HG03060 (cell line): ENCODE measurements around the gene IFI27L1.

Experiments used
- ATAC-seq: cut with Tn5 transposase; IDR thresholded peaks from one replicate; pipeline ENCODE4 v1.9.1; 2021; ENCODE audit warnings: low read depth, moderate number of reproducible peaks; ENCODE audit not compliant: unreplicated experiment

IFI27L1 gene

DNA sequence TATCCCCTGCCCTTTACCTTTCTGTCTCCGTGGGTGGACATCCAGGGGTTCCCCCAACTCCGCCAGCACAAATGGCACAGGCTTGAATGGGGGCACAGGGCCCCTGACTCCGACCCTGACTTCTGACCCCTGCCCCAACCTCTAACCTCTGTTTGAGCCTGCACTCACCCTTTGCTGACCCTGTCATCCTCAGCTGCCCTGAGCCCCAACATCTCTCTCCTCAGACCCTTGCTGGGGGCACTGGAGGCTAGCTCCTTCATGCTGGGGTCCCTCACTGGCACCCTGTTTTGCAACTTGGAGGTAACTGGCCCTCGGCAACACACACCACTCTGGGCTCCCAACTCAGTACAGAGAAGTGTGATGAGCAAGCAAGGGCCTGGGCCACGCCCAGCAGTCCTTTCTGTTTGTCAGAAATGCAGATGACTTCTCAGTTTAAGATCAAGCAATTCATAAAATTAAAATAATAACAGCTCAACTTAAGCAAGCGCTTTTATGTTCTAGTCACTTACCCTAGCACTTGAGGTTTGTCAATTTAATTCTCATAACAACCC lies 31.5 kb downstream of the IFI27L1 start:
- ATAC-seq, result no peak

GRCh38 chr14:94113073-94113472 lies 32.0 kb downstream of the IFI27L1 start:
- no peak for ATAC-seq

- ATAC-seq, result no peak
These were observed 32.4 kb downstream of the IFI27L1 start for GRCh38 chr14:94113490-94113889.

DNA sequence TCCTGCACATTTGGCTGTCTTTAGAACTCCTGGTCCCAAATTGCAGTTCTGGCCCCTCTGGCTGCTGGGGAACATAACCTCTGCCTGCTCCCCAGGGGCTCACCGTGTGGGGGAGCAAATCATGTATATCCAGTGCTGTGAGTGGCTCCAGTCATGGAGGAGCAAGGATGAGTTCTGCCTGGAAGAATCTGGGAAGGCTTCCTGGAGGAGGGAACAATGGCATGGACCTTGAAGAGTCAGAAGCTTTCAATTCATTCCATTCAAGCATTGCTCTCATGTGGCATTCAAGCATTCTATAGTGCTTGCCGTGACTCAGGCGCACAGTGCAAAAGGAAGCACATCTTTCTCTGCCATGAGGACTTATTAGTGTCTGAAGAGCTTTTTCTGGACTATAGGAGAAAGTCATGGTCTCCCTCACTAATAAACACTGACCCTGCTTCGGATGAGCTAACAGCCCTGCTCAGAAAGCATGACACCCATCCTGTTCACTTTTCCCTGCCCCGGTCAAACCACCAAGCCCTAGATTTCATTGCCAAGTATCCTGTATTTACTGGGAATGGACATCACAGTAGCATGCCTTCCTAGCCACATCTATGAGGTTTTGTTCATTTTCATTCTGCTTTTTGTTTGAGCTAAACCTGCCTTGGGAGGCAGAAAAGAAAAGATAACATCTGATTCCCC lies 32.9 kb downstream of the IFI27L1 start:
- ATAC-seq, result no peak

DNA sequence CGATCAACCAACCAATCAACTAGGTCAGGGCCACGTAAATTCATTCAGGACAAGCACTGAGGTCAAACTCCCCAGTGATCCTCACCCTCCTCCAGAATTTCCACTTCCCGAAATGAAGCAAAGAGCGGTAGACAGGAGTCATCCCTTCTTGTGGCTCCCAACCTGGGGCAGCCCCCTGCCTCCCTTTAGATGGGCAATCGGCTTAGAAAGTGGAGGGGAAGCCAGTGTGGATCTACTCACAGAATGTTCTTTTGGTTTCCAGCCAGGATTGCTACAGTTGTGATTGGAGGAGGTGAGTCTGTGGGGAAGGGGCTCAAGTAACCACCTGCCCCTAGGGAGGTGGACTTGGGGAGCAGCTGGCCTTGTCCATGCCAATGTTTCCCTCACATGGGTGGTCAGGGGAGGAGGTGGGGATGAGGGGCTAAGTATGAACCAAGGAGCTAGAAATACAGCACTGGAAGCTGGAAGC lies 33.5 kb downstream of the IFI27L1 start:
- no peak for ATAC-seq

DNA sequence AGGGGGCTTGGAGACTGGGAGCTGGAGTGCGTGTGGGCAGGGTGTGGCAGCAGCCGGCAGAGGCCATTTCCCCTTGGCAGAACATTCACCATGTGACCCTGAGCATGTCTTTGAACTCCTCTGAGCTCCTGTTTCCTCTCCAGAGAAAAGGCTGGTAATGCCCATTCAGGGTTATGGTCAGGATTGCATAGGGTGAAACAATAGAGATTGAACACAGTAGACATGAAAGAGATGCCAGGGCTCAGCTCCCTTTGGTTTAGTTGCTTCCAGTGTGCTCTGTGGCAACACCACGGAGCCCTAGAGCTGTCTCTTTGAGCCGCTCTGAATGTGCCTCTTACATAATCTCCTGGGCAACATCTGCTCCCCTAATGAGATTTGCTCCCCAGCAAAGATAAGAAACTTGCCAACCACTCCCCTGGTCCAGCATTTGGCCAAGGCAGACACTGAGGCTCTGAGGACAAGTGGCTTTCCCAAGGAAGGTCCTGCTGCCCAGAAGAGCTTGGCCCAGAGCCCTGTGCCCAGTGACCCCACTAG lies 34.0 kb downstream of the IFI27L1 start:
- ATAC-seq, result no peak

DNA sequence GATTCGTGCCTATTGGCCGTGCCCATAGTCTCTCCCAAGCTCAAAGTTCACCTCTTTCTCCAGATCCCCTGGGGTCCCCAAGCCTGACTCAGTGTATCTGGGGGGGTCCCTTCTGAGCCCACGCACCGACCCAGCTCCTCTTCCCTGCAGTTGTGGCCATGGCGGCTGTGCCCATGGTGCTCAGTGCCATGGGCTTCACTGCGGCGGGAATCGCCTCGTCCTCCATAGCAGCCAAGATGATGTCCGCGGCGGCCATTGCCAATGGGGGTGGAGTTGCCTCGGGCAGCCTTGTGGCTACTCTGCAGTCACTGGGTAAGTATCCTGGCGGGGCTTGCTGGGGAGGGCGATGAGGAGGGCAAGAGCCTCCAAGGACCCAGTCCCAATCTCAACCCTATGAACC lies 34.5 kb downstream of the IFI27L1 start:
- ATAC-seq, result no peak

DNA sequence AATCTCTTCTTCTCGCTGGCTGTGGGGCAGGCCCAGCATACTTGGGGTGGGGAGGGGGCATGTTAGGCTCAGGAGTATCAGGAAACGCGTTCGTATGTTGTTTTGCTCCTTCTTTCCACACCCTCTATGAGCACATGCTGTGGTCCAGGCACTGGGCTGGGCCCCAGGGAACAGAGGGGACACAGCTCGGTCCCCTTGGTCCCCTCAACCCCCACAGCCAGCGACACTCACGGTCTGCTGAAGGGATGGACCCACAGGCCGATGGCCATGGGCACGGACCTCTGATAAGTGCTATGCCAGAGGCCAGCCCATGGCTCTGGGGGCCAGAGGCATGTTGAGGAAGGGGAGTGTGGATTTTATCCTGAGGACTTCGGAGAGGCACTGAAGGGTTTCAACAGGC lies 35.6 kb downstream of the IFI27L1 start:
- ATAC-seq, result no peak

GRCh38 chr14:94117856-94118255 lies 36.7 kb downstream of the IFI27L1 start:
- ATAC-seq, result no peak

DNA sequence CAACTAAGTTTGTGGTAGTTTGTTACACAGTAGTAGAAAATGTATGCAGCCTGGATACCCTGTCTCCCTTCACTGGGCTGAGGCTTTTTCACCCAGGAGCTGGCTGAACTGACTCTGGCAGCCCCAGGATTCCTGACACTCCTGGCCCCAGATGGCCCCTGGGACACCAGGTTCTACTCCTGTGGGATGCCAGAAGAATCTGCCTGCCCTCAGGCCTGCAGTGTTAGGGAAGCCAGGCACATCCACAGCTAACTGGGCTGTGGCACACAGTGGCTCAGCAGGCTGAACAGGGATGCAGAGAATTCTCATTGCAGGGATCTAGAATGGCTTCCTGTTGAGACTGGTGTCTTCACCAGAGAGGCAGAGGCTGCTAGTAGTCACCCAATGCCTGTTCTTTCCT lies 38.0 kb downstream of the IFI27L1 start:
- ATAC-seq, result no peak

GRCh38 chr14:94120667-94121340 lies 39.7 kb downstream of the IFI27L1 start:
- ATAC-seq, result no peak

DNA sequence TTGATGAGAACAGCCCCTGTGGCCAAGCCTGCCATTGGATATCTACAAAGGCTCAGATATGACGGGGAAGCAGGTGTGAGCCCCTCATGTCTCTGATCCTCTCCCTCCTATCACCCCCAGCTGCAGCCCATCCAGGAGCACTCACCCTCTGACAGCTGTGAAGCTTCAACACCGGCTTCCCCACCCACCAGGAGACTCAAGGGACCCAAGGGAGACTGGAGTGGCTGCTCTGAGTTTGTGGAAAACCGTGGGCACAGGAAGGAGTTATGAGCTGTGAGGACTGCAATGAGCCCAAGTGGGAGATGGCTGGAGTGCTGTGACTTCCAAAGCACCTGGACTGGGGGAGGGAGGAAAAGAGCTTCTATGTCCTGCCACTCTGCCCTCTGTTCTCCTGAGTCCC lies 40.4 kb downstream of the IFI27L1 start:
- ATAC-seq, result no peak

GRCh38 chr14:94122438-94122837 lies 41.3 kb downstream of the IFI27L1 start:
- ATAC-seq, result no peak

DNA sequence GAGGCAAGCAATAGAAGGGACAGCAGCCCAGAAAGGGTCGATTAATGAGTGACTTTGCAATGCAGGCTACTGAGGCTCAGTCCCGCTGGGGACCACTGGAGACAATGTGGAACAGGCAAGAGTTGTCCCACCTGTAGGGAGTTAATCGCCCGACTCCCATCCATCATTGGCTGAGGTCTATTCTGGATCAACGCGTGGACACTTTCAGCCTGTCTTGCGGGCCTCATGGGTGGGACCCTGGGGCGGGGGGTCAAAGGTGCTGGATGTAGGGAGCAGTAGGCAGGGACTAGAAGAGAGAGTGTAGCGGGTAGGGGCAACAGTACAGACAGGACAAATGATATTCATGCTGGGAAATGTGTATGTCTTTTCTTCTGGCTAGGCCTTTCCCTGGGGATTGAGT lies 42.2 kb downstream of the IFI27L1 start:
- no peak for ATAC-seq

GRCh38 chr14:94123868-94124267 lies 42.8 kb downstream of the IFI27L1 start:
- ATAC-seq, result no peak

GRCh38 chr14:94124582-94125377 lies 43.7 kb downstream of the IFI27L1 start:
- ATAC-seq, result no peak

- ATAC-seq, result no peak
These were observed 44.7 kb downstream of the IFI27L1 start for GRCh38 chr14:94125659-94126418.

DNA sequence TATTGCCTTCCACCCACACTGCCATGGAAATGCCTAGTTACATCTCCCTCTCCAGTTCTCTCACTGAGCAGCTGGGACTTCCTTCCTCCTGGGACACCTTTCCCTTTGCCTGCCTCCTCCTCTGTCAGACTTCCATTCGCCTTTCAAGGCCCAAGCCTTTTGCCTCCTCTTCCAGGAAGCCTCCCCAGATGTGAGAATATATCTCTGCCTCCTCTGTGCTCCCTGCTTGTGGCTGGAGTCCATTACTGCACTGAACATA lies 45.2 kb downstream of the IFI27L1 start:
- no peak for ATAC-seq

DNA sequence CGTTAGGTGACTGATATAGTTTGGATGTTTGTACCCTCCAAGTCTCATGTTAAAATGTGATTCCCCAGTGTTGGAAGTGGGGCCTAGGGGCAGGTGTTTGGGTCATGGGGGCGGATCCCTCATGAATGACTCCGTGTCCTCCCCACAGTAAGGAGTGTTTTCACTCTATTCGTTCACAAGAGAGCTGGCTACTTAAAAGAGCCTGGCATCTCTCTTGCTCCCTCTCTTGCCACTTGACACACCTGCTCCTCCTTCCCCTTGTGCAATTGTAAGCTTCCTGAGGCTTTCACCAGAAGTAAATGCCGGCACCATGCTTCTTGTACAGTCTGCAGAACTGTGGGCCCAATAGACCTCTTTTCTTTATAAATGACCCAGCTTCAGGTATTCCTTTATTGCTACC lies 45.7 kb downstream of the IFI27L1 start:
- ATAC-seq, result no peak

GRCh38 chr14:94127330-94127729 lies 46.2 kb downstream of the IFI27L1 start:
- ATAC-seq, result no peak
